Activated naive CD4-positive, alpha-beta T cell treated with anti-CD3 and anti-CD28 coated beads, Interleukin-2, amount 50 U/mL, for 24 hours (primary cell): ENCODE data around the gene DPF3.

Source experiments
- H3K27ac Mint-ChIP-seq: one replicate; pipeline ENCODE4 v1.8.0; 2021; ENCODE audit warnings: mild to moderate bottlenecking, mixed read lengths
- H3K27me3 Mint-ChIP-seq: one replicate; pipeline ENCODE4 v1.8.0; 2021; ENCODE audit warnings: mixed read lengths
- H3K36me3 Mint-ChIP-seq: one replicate; pipeline ENCODE4 v1.8.0; 2021; ENCODE audit warnings: mixed read lengths
- H3K4me1 Mint-ChIP-seq: one replicate; pipeline ENCODE4 v1.8.0; 2021; ENCODE audit warnings: mixed read lengths
- H3K4me3 Mint-ChIP-seq: one replicate; pipeline ENCODE4 v1.8.0; 2021; ENCODE audit warnings: mild to moderate bottlenecking, mixed read lengths
- H3K9me3 Mint-ChIP-seq: one replicate; pipeline ENCODE4 v1.8.0; 2021; ENCODE audit warnings: mixed read lengths

DPF3 gene

GRCh38 chr14:72812292-72812851 lies 81.5 kb downstream of the DPF3 start:
- H3K27ac Mint-ChIP-seq, result no peak overlapping the region

GRCh38 chr14:72810201-72810600 lies 83.7 kb downstream of the DPF3 start:
- Mint-ChIP-seq H3K4me3 (peak overlapping the region; percentile 63), H3K27me3 (no peaks in the 10 kb centered on the region), H3K4me1 (peaks cover 20% of the 10 kb centered on the region), H3K36me3 (peaks cover 6% of the 10 kb centered on the region), H3K27ac (peak overlapping the region; percentile 89), H3K9me3 (no peaks in the 10 kb centered on the region)

More at GRCh38 chr14:72812292-72812851, 81.5 kb downstream of the DPF3 start:
- Mint-ChIP-seq H3K27me3 (no peaks in the 10 kb centered on the region), H3K4me3 (no peak overlapping the region), H3K36me3 (peaks cover 6% of the 10 kb centered on the region), H3K9me3 (no peaks in the 10 kb centered on the region), H3K4me1 (peaks cover 20% of the 10 kb centered on the region)

- Mint-ChIP-seq H3K4me1 (peaks cover 20% of the 10 kb centered on the region), H3K9me3 (no peaks in the 10 kb centered on the region), H3K27ac (no peak overlapping the region), H3K36me3 (peaks cover 6% of the 10 kb centered on the region), H3K27me3 (no peaks in the 10 kb centered on the region), H3K4me3 (no peak overlapping the region)
Measured at GRCh38 chr14:72809063-72809462, 84.8 kb downstream of the DPF3 start.

GRCh38 chr14:72808564-72808963 lies 85.3 kb downstream of the DPF3 start:
- H3K4me3 Mint-ChIP-seq, result no peak overlapping the region
- no peaks in the 10 kb centered on the region for H3K9me3 Mint-ChIP-seq
- peaks cover 20% of the 10 kb centered on the region for H3K4me1 Mint-ChIP-seq
- peaks cover 6% of the 10 kb centered on the region for H3K36me3 Mint-ChIP-seq
- no peaks in the 10 kb centered on the region for H3K27me3 Mint-ChIP-seq
- H3K27ac Mint-ChIP-seq, result no peak overlapping the region

DNA sequence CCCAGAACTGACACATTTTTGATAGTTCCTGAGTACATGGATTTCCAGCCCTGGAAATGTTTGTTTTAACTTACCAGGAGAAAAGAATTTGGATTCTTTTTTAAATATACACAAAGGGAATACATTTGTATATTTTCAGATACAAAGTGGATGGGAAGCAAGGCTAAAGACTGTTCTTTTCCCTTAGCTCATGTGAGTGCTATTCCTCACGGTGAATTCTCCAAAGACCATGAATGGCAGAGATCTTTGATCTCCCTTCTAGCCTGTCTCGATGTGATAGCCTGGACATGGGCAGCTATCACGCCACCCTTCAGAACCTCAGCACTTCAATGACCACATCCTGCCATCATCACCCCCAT lies 91.3 kb downstream of the DPF3 start:
- no peak overlapping the region for H3K4me3 Mint-ChIP-seq
- no peaks in the 10 kb centered on the region for H3K9me3 Mint-ChIP-seq
- H3K4me1 Mint-ChIP-seq, result peaks cover 3% of the 10 kb centered on the region
- H3K36me3 Mint-ChIP-seq, result no peaks in the 10 kb centered on the region
- H3K27me3 Mint-ChIP-seq, result no peaks in the 10 kb centered on the region
- no peak overlapping the region for H3K27ac Mint-ChIP-seq

DNA sequence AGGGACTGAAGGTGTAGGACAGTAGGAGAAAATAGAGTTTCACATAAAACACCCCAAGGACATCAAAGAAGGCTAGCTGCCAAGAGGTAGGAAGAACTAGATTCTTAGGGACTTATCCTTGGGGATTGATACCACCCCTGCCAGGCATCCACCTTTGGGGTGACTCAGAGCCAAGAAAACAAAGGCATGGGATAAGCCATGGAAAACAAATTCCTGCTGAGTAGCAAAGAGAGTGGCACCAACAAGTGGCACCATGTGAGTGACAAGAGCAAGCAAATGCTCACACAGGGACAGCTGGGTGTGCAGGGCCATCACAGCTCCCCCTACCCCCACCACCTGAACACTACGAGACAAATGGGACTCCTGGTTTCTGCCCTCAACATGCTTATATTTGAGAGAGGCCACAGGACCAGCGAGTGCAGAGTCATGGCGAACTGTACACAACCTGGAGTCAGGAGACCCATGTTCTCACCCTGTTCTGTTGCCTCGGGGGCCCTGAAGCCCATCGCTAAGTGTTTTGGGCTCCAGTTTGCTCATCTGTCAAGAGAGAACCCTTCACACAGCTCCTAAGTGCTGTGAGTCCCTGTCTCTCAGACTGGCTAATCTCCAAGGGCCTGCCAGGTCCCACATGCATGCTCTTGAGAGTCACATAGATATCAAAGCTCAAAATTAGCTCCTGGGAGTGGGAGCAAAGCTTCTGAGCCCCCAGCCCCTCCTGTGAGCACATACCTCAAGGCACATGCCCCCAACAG lies 91.9 kb downstream of the DPF3 start:
- no peak overlapping the region for H3K4me3 Mint-ChIP-seq
- H3K27me3 Mint-ChIP-seq, result no peaks in the 10 kb centered on the region
- no peaks in the 10 kb centered on the region for H3K36me3 Mint-ChIP-seq
- peaks cover 3% of the 10 kb centered on the region for H3K4me1 Mint-ChIP-seq
- no peaks in the 10 kb centered on the region for H3K9me3 Mint-ChIP-seq
- peak overlapping the region; percentile 36 for H3K27ac Mint-ChIP-seq

DNA sequence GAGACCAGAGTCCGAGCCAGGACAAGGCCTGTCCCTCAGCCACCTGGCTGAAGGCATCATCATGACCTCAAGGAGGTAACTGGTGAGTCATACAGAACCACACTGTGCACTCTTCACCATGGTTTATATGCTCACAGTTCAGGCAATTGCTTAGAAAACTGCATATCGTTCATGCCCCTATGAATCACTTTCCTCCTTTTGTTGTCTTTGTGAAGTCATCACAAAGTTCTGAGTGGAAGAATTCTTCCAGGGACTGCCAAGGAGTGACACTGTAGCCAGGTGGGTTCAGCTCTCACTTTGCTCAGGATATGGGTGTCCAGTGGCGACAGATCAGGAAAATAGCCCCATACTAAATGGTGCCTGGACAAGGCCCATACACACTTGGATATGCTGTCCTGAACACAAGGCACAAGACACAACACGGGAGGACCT lies 92.5 kb downstream of the DPF3 start:
- Mint-ChIP-seq H3K4me1 (peaks cover 3% of the 10 kb centered on the region), H3K36me3 (no peaks in the 10 kb centered on the region), H3K27ac (peak overlapping the region; percentile 36), H3K9me3 (no peaks in the 10 kb centered on the region), H3K27me3 (no peaks in the 10 kb centered on the region), H3K4me3 (no peak overlapping the region)

GRCh38 chr14:72800848-72801370 lies 93.0 kb downstream of the DPF3 start:
- H3K27ac Mint-ChIP-seq, result no peak overlapping the region
- H3K27me3 Mint-ChIP-seq, result no peaks in the 10 kb centered on the region
- H3K36me3 Mint-ChIP-seq, result no peaks in the 10 kb centered on the region
- no peak overlapping the region for H3K4me3 Mint-ChIP-seq
- peaks cover 3% of the 10 kb centered on the region for H3K4me1 Mint-ChIP-seq
- H3K9me3 Mint-ChIP-seq, result no peaks in the 10 kb centered on the region

DNA sequence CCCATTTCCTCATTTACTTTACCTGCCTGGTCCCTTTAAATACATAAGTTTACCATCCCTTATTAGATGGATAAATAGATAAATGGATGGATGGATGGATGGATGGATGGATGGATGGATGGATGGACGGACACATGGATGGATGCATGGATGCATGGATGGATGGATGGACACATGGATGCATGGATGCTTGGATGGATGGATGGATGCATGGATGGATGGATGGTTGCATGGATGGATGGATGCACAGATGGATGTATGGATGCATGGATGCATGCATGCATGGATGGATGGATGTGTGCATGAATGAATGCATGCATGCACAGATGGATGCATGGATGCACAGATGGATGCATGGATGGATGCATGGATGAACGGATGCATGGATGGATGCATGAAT lies 93.6 kb downstream of the DPF3 start:
- no peaks in the 10 kb centered on the region for H3K27me3 Mint-ChIP-seq
- H3K4me3 Mint-ChIP-seq, result no peak overlapping the region
- H3K27ac Mint-ChIP-seq, result no peak overlapping the region
- H3K36me3 Mint-ChIP-seq, result no peaks in the 10 kb centered on the region
- H3K4me1 Mint-ChIP-seq, result peaks cover 3% of the 10 kb centered on the region
- H3K9me3 Mint-ChIP-seq, result no peaks in the 10 kb centered on the region

- H3K27me3 Mint-ChIP-seq, result no peaks in the 10 kb centered on the region
- no peak overlapping the region for H3K27ac Mint-ChIP-seq
- H3K4me3 Mint-ChIP-seq, result no peak overlapping the region
- H3K36me3 Mint-ChIP-seq, result no peaks in the 10 kb centered on the region
- no peaks in the 10 kb centered on the region for H3K9me3 Mint-ChIP-seq
- peaks cover 3% of the 10 kb centered on the region for H3K4me1 Mint-ChIP-seq
Measured at GRCh38 chr14:72796935-72797334, 97.0 kb downstream of the DPF3 start.

DNA sequence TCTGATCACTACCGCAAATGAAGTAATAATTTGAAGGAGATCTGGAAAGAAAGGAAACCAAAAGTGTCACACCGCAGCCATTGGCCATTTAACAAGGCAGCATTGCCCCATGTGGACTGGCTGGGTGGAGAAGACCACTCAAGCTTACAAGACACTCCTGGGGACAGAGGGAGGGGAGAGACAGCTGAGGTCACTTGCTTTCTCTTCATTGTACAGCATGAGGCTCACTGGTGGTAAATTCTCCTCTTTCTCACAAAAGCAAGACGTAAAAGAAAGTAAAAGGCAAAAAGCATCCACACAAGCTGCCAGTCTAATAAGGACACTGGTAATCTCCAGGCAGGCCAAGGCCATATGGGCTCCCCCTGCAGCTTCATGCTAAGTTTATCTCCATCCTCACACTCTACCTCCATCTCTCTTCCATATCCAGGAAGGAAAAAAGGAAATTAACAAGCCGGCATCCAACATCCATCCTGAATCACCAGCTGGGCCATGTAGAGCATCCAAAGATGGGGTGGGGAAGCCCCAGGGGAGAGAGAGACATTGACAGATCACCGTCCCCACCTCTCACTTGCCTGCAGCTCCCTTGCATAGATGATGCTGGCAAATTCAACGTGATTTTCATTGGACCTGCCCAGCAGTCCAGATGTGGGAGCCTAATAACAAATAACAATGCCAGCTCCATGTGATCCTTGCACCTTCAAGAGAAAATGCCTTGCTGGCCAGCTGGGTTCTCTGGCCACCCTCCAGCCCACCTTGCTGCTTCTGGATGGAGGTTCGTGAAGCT lies 100.6 kb downstream of the DPF3 start:
- no peak overlapping the region for H3K4me3 Mint-ChIP-seq
- H3K9me3 Mint-ChIP-seq, result no peaks in the 10 kb centered on the region
- no peaks in the 10 kb centered on the region for H3K27me3 Mint-ChIP-seq
- no peak overlapping the region for H3K27ac Mint-ChIP-seq
- H3K4me1 Mint-ChIP-seq, result no peaks in the 10 kb centered on the region
- H3K36me3 Mint-ChIP-seq, result no peaks in the 10 kb centered on the region

DNA sequence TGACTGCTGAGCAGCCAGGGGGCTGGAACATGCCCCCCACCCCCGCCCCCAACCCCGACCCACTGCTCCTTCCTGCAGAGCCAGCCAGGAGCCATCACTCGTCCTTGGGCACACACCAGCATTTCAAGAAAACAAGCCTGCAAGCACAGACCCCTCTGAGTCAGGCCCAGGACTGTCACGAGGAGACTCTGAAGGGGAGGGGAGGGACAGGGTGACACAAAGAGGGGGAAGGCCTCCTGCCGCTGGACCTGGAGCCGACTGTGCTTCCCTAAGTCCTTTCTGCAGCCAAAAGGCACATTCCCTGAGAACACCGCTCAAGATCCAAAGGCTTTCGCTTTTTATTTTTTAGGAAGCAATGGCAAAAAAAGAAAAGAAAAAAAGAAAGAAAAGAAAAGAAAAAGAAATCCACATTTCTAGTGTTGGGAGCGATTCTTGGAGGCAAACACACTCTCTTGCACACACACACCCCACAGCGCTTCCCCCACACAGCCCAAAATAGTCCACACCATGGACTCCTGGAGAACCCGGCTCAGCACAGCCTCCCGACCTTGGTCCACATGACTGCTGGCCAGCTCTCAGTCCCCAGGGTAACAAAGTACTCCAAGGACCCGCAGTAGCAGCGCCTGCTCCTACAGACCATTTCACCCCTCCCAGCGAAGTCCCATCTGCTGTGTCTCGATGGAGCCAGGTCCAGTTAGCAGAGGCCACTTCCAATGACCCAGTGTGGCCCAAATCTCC lies 101.7 kb downstream of the DPF3 start:
- H3K4me1 Mint-ChIP-seq, result no peaks in the 10 kb centered on the region
- H3K36me3 Mint-ChIP-seq, result no peaks in the 10 kb centered on the region
- H3K9me3 Mint-ChIP-seq, result no peaks in the 10 kb centered on the region
- no peak overlapping the region for H3K27ac Mint-ChIP-seq
- H3K4me3 Mint-ChIP-seq, result no peak overlapping the region
- H3K27me3 Mint-ChIP-seq, result no peaks in the 10 kb centered on the region

- Mint-ChIP-seq H3K4me1 (no peaks in the 10 kb centered on the region), H3K27me3 (no peaks in the 10 kb centered on the region), H3K9me3 (no peaks in the 10 kb centered on the region), H3K27ac (no peak overlapping the region), H3K4me3 (no peak overlapping the region), H3K36me3 (no peaks in the 10 kb centered on the region)
Measured at GRCh38 chr14:72790887-72791566, 102.9 kb downstream of the DPF3 start.

DNA sequence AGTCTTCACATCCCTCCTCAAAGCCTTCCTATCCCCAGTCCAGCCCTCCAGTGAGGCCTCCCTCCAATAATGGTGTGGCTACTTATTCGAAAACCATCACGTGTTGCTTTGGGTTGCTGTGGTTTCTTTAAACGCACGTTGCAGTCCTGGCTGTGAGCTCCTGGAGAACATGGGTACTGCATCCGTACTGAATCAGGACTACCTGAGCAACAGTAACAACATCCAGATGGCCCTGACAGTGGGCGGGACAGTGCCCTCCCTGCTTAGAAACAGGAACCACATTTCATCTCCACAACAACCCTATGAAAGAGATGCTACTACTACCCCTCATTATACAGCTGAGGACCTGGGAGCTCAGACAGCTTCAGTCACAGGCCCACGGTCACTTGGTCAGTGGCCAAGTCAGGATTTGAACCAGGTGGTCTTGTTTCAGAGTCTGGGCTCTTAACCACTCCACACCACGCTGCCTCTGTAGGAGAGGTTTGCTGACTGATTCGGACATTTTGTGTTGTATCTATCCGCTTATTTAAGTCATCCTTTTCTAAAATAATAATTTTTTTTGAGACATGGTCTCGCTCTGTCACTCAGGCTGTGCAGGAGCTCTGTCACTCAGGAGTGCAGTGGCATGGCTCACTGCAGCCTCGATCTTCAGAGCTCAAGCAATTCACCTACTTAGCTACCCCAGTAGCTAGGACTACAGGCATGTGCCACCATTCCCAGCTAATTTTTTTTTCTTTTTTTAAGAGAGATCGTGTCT lies 104.8 kb downstream of the DPF3 start:
- Mint-ChIP-seq H3K9me3 (no peaks in the 10 kb centered on the region), H3K36me3 (no peaks in the 10 kb centered on the region), H3K27me3 (no peaks in the 10 kb centered on the region), H3K4me3 (no peak overlapping the region), H3K4me1 (no peaks in the 10 kb centered on the region), H3K27ac (no peak overlapping the region)
